CD4-positive, alpha-beta T cell (primary cell): ENCODE measurements around the gene NEURL4. TPM values are rescaled to one million over a fixed set of nuclear protein-coding genes. Genes with fewer than 3 reads are reported as not detected.

Experiments used
- ATAC-seq: fragments of 200-7000 bp; cut with Tn5 transposase; one replicate; pipeline ENCODE4 v1.10.0; 2022; ENCODE audit warnings: mild to moderate bottlenecking; ENCODE audit not compliant: poor library complexity
- CTCF ChIA-PET: fragments of 350-600 bp; sonication (Branson Sonifier 250); formaldehyde crosslinking; loops from one replicate; lab custom pipeline; 2021; ENCODE audit warnings: antibody characterized with exemption, inconsistent platforms; lab: Charles Lee
- POLR2A ChIA-PET: fragments of 350-600 bp; sonication (Branson Sonifier 250); formaldehyde crosslinking; loops from one replicate; lab custom pipeline; 2021; ENCODE audit warnings: antibody characterized with exemption, inconsistent platforms; lab: Charles Lee
- DNase-seq, 14 experiments: peaks; one replicate each; pipeline ENCODE4 v3.0.0-alpha.2; 2013 to 2020; ENCODE audit warnings: mixed read lengths in 2 of 14
- H3K27ac ChIP-seq, 2 donors: one replicate each; pipeline versions ENCODE4 v1.5.1 to v1.7.0; 2013; ENCODE audit warnings: low read length in 2 of 2, low read depth in 1 of 2, mild to moderate bottlenecking in 1 of 2
- H3K27me3 ChIP-seq, 2 experiments: 1 replicate in 1 of 2; 2 replicates in 1 of 2; pipeline versions ENCODE4 v1.6.1 to v1.7.0; 2013; ENCODE audit warnings: low read length in 2 of 2, control low read depth in 1 of 2, mild to moderate bottlenecking in 1 of 2, moderate library complexity in 1 of 2; ENCODE audit not compliant: insufficient read depth in 2 of 2, control insufficient read depth in 1 of 2
- H3K36me3 ChIP-seq: one replicate; pipeline ENCODE4 v1.6.1; 2013; ENCODE audit warnings: low read length, control low read depth; ENCODE audit not compliant: insufficient read depth
- H3K4me1 ChIP-seq: one replicate; pipeline ENCODE4 v1.6.1; 2013; ENCODE audit warnings: low read length, control low read depth; ENCODE audit not compliant: insufficient read depth
- H3K4me3 ChIP-seq: one replicate; pipeline ENCODE4 v1.5.1; 2013; ENCODE audit warnings: mild to moderate bottlenecking, low read length, moderate library complexity
- H3K9me3 ChIP-seq, 2 experiments: 1 replicate in 1 of 2; 2 replicates in 1 of 2; pipeline versions ENCODE4 v1.6.1 to v1.7.0; 2013; ENCODE audit warnings: low read length in 2 of 2, mild to moderate bottlenecking in 2 of 2, control low read depth in 1 of 2, moderate library complexity in 1 of 2; ENCODE audit not compliant: control insufficient read depth in 1 of 2, insufficient read depth in 1 of 2
- H3K27ac Mint-ChIP-seq: one replicate; pipeline ENCODE4 v1.8.0; 2020; ENCODE audit warnings: mixed read lengths
- H3K27me3 Mint-ChIP-seq: one replicate; pipeline ENCODE4 v1.8.0; 2021; ENCODE audit warnings: mixed read lengths
- H3K36me3 Mint-ChIP-seq: one replicate; pipeline ENCODE4 v1.8.0; 2021; ENCODE audit warnings: low read depth, mixed read lengths
- H3K4me1 Mint-ChIP-seq: one replicate; pipeline ENCODE4 v1.8.0; 2021; ENCODE audit warnings: low read depth, mixed read lengths
- H3K4me3 Mint-ChIP-seq: one replicate; pipeline ENCODE4 v1.8.0; 2020; ENCODE audit warnings: mild to moderate bottlenecking, mixed read lengths
- H3K9me3 Mint-ChIP-seq: one replicate; pipeline ENCODE4 v1.8.0; 2020; ENCODE audit warnings: mixed read lengths
- CTCF ChIP-seq: fragments of 200-600 bp; IDR thresholded peaks from one replicate; pipeline ENCODE4 v1.8.0; 2022; ENCODE audit warnings: antibody characterized with exemption, mild to moderate bottlenecking
- intact Hi-C, 2 experiments: fragments of 100-400 bp; cut with DNase I in 1 of 2; cut with micrococcal nuclease in 1 of 2; formaldehyde crosslinking; loops; one replicate each; pipeline versions ENCODE4 v1.15.1 to v1.9.0; 2023 to 2025; cut with DNase I, micrococcal nuclease
- total RNA-seq, 174 experiments: library from RNA in 2 of 174; stranded (reverse) in 2 of 174; gene quantifications; one replicate each; pipeline ENCODE4 v1.2.3 and lab custom pipeline; 2021 to 2026

Gene NEURL4
- total RNA-seq, 2 experiments from 2014 or later, result 29.0 to 30.8 TPM

GRCh38 chr17:7289256-7290032, 39.7 kb downstream of the NEURL4 start:
- H3K27me3 ChIP-seq, result peaks cover 11 to 12% of the 10 kb centered on the region in 2 experiments

GRCh38 chr17:7285679-7286078, 43.5 kb downstream of the NEURL4 start:
- Histone ChIP-seq H3K27me3 (peaks cover 38 to 43% of the 10 kb centered on the region in 2 experiments), H3K4me1 (peaks cover 22% of the 10 kb centered on the region), H3K27ac (no peak overlapping the region), H3K4me3 (no peak overlapping the region), H3K36me3 (no peaks in the 10 kb centered on the region), H3K9me3 (peaks cover 0 to 9% of the 10 kb centered on the region in 2 experiments)
- ChIA-PET CTCF (interaction anchor here (1.0 to 1.2 kb wide), 2 partner anchors 10 to 12 kb away, joined by 4 to 5 read pairs; no protein-coding TSS in a partner anchor), POLR2A (interaction anchor here (0.6 to 1.4 kb wide), 2 partner anchors 11 to 37 kb away, joined by 3 to 4 read pairs; no protein-coding TSS in a partner anchor)
- Mint-ChIP-seq H3K4me3 (no peak overlapping the region), H3K27me3 (peaks cover 55% of the 10 kb centered on the region), H3K9me3 (no peaks in the 10 kb centered on the region), H3K36me3 (no peaks in the 10 kb centered on the region), H3K27ac (no peak overlapping the region), H3K4me1 (peaks cover 18% of the 10 kb centered on the region)
- intact Hi-C loops, result no loop called here
- no peak for TF ChIP-seq CTCF
- ATAC-seq (no peak), DNase-seq (no peak)

More at GRCh38 chr17:7289256-7290032, 39.7 kb downstream of the NEURL4 start:
- H3K27me3 Mint-ChIP-seq, result peaks cover 41% of the 10 kb centered on the region
- no peak for TF ChIP-seq CTCF
- H3K4me1 ChIP-seq, result peaks cover 10% of the 10 kb centered on the region
- intact Hi-C loops, result loop anchor here in 1 of 2 experiments (5.0 kb wide), 1 partner anchor 242 kb away; no protein-coding TSS in a partner anchor
- no peak overlapping the region for H3K4me3 Mint-ChIP-seq
- no peaks in the 10 kb centered on the region for H3K9me3 ChIP-seq
- no peaks in the 10 kb centered on the region for H3K36me3 Mint-ChIP-seq
- no peak overlapping the region for H3K27ac ChIP-seq
- no peak for ATAC-seq
- ChIA-PET POLR2A (no interaction called here), CTCF (interaction anchor here (1.3 kb wide), 1 partner anchor 7 kb away, joined by 4 read pairs; no protein-coding TSS in a partner anchor)
- no peak overlapping the region for H3K27ac Mint-ChIP-seq
- peaks cover 6% of the 10 kb centered on the region for H3K4me1 Mint-ChIP-seq
- no peaks in the 10 kb centered on the region for H3K36me3 ChIP-seq
- no peaks in the 10 kb centered on the region for H3K9me3 Mint-ChIP-seq
- no peak for DNase-seq
- H3K4me3 ChIP-seq, result no peak overlapping the region

DNA sequence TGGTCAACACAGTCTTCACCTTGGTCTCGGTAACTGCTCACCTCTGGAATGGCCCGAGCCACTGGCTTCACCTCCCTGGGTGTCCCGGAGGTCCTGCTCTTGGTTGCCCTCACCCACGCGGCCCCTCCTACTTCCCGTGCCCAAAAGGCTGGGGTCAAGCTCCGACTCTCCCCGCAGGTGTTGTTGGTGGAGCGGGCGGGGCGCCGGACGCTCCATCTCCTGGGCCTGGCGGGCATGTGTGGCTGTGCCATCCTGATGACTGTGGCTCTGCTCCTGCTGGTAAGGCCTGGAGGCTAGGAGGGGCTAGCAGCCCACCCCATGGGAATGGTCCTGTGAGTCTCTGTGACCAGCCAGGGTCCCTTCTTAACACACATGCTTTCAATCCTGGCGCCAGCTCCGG, 44.2 kb downstream of the NEURL4 start:
- DNase-seq, result no peak
- H3K36me3 Mint-ChIP-seq, result no peaks in the 10 kb centered on the region
- Histone ChIP-seq H3K36me3 (no peaks in the 10 kb centered on the region), H3K27ac (no peak overlapping the region), H3K9me3 (peaks cover 0 to 9% of the 10 kb centered on the region in 2 experiments), H3K4me3 (no peak overlapping the region), H3K4me1 (peaks cover 28% of the 10 kb centered on the region), H3K27me3 (peaks cover 38 to 47% of the 10 kb centered on the region in 2 experiments)
- ChIA-PET CTCF (interaction anchor here (1.2 kb wide), 1 partner anchor 12 kb away, joined by 4 read pairs; no protein-coding TSS in a partner anchor), POLR2A (interaction anchor here (0.6 kb wide), 1 partner anchor 21 kb away, joined by 3 read pairs; no protein-coding TSS in a partner anchor)
- intact Hi-C loops, result loop anchor here in 1 of 2 experiments (5.0 kb wide), 1 partner anchor 238 kb away; no protein-coding TSS in a partner anchor
- peaks cover 26% of the 10 kb centered on the region for H3K4me1 Mint-ChIP-seq
- TF ChIP-seq CTCF, result no peak
- H3K27ac Mint-ChIP-seq, result no peak overlapping the region
- ATAC-seq, result no peak
- H3K4me3 Mint-ChIP-seq, result no peak overlapping the region
- H3K27me3 Mint-ChIP-seq, result peaks cover 55% of the 10 kb centered on the region
- H3K9me3 Mint-ChIP-seq, result no peaks in the 10 kb centered on the region
